GM20000 (cell line): ENCODE results near the gene KIRREL3.

Experiments
- DNase-seq: peaks from one replicate; pipeline ENCODE4 v3.0.0; 2012; ENCODE audit warnings: low spot score
- TF ChIP-seq, protein P1 (sequence below): IDR thresholded peaks from 2 replicates; pipeline ENCODE4 v1.5.1; 2012; ENCODE audit warnings: mild to moderate bottlenecking, control low read depth; ENCODE audit errors: extremely low read depth, missing control alignments

The KIRREL3 gene

DNA sequence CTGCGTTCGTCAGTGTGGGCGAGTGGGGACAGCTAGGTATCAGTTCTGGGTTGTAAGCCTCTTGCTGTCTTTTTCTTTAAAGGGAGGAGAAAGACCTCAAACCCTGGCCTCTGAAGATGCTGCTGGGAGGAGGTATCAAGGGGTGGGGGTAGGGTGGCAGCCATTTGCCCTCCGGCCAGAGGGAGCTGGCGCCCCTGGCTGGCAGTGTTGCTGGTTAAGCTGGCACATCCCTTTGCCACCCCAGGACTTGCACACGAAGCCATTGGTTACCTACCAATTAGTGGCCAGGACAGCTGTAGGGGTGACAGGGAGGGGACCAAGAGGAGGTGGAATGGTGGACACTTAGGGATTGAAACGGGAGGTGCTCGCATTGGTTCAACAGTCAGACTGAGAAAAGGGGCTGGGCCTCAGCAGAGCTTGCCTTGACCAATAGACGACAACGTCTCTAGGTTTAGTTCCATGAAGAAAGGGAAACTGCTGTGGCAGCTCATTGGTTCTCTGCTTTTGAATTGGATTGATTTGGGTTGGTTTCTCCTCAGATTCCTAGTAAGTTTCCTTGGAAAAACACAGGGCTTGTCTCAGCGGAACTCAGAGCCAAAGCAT lies 567.2 kb downstream of the KIRREL3 start:
- no peak for DNase-seq

GRCh38 chr11:126432525-126432924 lies 568.0 kb downstream of the KIRREL3 start:
- TF ChIP-seq, protein P1, sequence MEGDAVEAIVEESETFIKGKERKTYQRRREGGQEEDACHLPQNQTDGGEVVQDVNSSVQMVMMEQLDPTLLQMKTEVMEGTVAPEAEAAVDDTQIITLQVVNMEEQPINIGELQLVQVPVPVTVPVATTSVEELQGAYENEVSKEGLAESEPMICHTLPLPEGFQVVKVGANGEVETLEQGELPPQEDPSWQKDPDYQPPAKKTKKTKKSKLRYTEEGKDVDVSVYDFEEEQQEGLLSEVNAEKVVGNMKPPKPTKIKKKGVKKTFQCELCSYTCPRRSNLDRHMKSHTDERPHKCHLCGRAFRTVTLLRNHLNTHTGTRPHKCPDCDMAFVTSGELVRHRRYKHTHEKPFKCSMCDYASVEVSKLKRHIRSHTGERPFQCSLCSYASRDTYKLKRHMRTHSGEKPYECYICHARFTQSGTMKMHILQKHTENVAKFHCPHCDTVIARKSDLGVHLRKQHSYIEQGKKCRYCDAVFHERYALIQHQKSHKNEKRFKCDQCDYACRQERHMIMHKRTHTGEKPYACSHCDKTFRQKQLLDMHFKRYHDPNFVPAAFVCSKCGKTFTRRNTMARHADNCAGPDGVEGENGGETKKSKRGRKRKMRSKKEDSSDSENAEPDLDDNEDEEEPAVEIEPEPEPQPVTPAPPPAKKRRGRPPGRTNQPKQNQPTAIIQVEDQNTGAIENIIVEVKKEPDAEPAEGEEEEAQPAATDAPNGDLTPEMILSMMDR = no peak
- DNase-seq = no peak

More for the DNA sequence above, 567.2 kb downstream of the KIRREL3 start:
- TF ChIP-seq, protein P1 = no peak

GRCh38 chr11:126432065-126432461 lies 568.5 kb downstream of the KIRREL3 start:
- no peak for DNase-seq
- TF ChIP-seq, protein P1 = no peak

GRCh38 chr11:126431401-126432064 lies 569.0 kb downstream of the KIRREL3 start:
- no peak for DNase-seq
- TF ChIP-seq, protein P1 = no peak

DNA sequence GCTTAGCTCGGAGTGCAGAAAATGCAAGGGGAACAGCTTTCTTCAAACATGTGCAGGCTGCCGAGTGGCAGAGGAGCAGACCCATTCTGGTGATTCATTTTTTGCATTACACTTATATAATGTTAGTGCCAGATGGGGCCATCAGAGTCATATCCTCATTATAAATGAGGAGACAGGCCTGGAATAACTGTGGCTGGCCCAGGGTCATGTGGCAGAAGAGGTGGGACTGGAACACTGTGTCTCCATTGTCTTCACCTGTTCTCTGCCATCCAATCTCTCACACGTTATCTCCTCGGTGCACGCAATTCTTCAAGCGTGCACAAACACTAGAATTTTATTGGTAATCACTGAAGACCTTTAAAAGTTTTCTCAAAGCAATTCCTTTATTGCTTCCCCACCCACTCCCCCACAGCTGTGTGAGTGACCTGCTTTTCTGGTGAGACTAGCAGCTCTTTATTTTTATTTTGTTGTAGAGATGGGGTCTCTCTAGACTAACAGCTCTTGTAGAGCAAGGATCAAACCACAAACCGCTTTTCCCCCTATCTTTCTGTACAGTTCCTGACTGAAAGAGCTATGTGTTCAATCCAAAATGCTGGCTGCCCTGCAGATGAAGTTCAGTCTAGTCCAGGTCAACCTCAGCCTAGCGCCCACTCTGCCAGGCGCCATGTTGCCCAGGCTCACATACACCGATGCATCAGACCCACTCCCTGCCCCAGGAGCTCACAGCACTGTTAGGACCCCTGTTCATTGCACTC lies 569.8 kb downstream of the KIRREL3 start:
- DNase-seq = no peak
- TF ChIP-seq, protein P1 = no peak

DNA sequence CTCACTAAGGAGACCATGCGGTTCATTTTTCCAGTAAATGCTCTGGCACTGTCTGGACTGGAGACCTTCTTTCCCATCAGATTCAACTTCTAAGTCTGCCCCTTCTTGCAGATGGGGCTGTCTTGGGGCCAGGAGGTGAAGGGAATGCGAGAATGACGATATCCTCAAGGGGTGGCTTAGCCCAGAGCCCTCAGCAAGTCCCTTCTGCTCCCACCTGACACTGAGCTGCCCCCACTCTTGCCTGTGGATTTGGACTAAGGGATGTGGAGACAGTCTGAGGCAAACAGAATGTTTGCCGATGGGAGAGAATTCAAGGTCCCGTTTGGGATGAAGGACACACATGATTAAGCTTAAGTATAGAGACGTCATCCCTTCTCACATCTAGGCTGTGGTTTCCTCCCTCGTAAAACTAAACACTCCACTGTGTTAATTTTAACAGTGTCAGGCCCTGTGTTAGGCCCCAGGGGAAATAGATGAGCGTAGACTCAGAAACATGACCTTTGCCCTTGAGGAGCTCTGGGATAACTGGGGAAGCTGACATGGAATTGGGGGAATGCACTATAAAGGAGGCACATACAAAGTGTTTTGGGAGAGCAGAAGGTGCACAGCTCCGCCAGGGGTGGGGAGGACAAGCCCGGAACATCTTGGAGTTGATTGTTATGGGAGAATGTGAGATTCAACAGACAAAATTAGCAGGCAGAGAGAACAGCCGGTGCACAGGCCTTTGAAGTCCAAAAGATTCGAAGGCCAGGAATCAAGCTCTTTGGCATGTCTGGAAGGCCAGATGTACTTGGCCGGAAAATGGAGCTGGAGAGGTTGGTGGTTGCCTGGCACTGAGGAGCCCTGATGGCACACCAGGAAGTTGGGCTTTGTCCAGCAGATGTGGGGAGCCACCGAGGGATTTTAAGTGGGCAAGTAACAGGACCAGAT lies 573.5 kb downstream of the KIRREL3 start:
- TF ChIP-seq, protein P1 = no peak
- DNase-seq = no peak

DNA sequence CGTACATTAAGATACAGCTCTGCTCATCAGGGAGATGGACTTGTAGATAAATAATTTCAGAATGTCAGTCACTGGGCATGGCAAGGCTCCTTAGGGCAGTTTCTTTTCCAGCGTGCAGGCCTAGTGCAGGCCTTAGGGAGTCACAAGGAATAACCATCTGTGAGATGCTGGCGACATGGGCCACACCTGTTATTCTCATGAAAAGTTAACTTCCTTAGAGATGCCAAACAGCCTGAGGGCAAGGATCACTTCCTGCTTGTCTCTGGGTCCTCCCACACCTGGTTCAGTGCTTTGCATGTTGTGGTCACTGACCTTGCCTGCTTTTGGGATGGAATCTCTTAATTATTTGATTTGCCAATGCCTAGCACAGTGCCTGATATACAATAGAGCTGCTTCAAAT lies 574.5 kb downstream of the KIRREL3 start:
- no peak for DNase-seq
- TF ChIP-seq, protein P1 = no peak
